Trophoblast cell (in vitro differentiated cells and primary cell): ENCODE data around the gene SF3B6.
A peak's percentile ranks its signal among the peaks of the same experiment; 100 is the strongest.

Experiments used
- DNase-seq, 2 donors: peaks; one replicate each; pipeline ENCODE4 v3.0.0-alpha.2; 2016
- H2AFZ ChIP-seq: 2 replicates; pipeline ENCODE4 v1.6.1; 2013; ENCODE audit warnings: low read length, moderate library complexity, mild to moderate bottlenecking; ENCODE audit not compliant: insufficient read depth, poor library complexity
- H2AK5ac ChIP-seq: 2 replicates; pipeline ENCODE4 v1.6.1; 2013; ENCODE audit warnings: mild to moderate bottlenecking, low read length
- H2BK120ac ChIP-seq: 2 replicates; pipeline ENCODE4 v1.6.1; 2013; ENCODE audit warnings: low read length, mild to moderate bottlenecking, moderate library complexity; ENCODE audit not compliant: insufficient read depth, poor library complexity
- H2BK12ac ChIP-seq: 2 replicates; pipeline ENCODE4 v1.6.1; 2013; ENCODE audit warnings: mild to moderate bottlenecking, low read length, moderate library complexity
- H2BK5ac ChIP-seq: 2 replicates; pipeline ENCODE4 v1.6.1; 2013; ENCODE audit warnings: low read length, low read depth, moderate library complexity, mild to moderate bottlenecking; ENCODE audit not compliant: poor library complexity
- H3K14ac ChIP-seq: 2 replicates; pipeline ENCODE4 v1.6.1; 2013; ENCODE audit warnings: mild to moderate bottlenecking, low read length
- H3K18ac ChIP-seq: 2 replicates; pipeline ENCODE4 v1.6.1; 2013; ENCODE audit warnings: mild to moderate bottlenecking, low read length
- H3K23ac ChIP-seq: 2 replicates; pipeline ENCODE4 v1.6.1; 2013; ENCODE audit warnings: low read length
- H3K27ac ChIP-seq: 2 replicates; pipeline ENCODE4 v1.5.1; 2013; ENCODE audit warnings: low read depth, mild to moderate bottlenecking, inconsistent platforms, low read length, moderate library complexity
- H3K27me3 ChIP-seq: 2 replicates; pipeline ENCODE4 v1.6.1; 2013; ENCODE audit warnings: inconsistent platforms, mild to moderate bottlenecking, low read length, moderate library complexity; ENCODE audit not compliant: insufficient read depth
- H3K36me3 ChIP-seq, 2 experiments: 1 replicate in 1 of 2; 2 replicates in 1 of 2; pipeline ENCODE4 v1.6.1; 2013; ENCODE audit warnings: low read length in 2 of 2, mild to moderate bottlenecking in 2 of 2, moderate library complexity in 1 of 2; ENCODE audit not compliant: insufficient read depth in 2 of 2, control insufficient read depth in 1 of 2
- H3K4ac ChIP-seq: 2 replicates; pipeline ENCODE4 v1.6.1; 2013; ENCODE audit warnings: low read depth, mild to moderate bottlenecking, low read length, moderate library complexity
- H3K4me1 ChIP-seq, 2 experiments: 1 replicate in 1 of 2; 2 replicates in 1 of 2; pipeline ENCODE4 v1.6.1; 2013; ENCODE audit warnings: low read length in 2 of 2, mild to moderate bottlenecking in 2 of 2, moderate library complexity in 1 of 2; ENCODE audit not compliant: insufficient read depth in 2 of 2, control insufficient read depth in 1 of 2
- H3K4me2 ChIP-seq: 2 replicates; pipeline ENCODE4 v1.6.1; 2013; ENCODE audit warnings: inconsistent platforms, mild to moderate bottlenecking, low read length, moderate library complexity
- H3K4me3 ChIP-seq: 2 replicates; pipeline ENCODE4 v1.5.1; 2013; ENCODE audit warnings: mild to moderate bottlenecking, low read depth, low read length, inconsistent platforms
- H3K79me1 ChIP-seq: one replicate; pipeline ENCODE4 v1.6.1; 2013; ENCODE audit warnings: low read length
- H3K79me2 ChIP-seq: 2 replicates; pipeline ENCODE4 v1.6.1; 2013; ENCODE audit warnings: low read length, mild to moderate bottlenecking; ENCODE audit not compliant: control insufficient read depth, insufficient read depth, poor library complexity
- H3K9ac ChIP-seq: 2 replicates; pipeline ENCODE4 v1.6.1; 2013; ENCODE audit warnings: mild to moderate bottlenecking, low read length
- H3K9me3 ChIP-seq: 2 replicates; pipeline ENCODE4 v1.6.1; 2013; ENCODE audit warnings: low read depth, mild to moderate bottlenecking, control low read depth, inconsistent platforms, low read length; ENCODE audit not compliant: insufficient read depth
- H4K12ac ChIP-seq: 2 replicates; pipeline ENCODE4 v1.6.1; 2013; ENCODE audit warnings: low read depth, mild to moderate bottlenecking, low read length, moderate library complexity
- H4K8ac ChIP-seq: 2 replicates; pipeline ENCODE4 v1.6.1; 2013; ENCODE audit warnings: low read depth, mild to moderate bottlenecking, low read length, moderate library complexity
- H4K91ac ChIP-seq: one replicate; pipeline ENCODE4 v1.6.1; 2013; ENCODE audit warnings: low read depth, mild to moderate bottlenecking, low read length, moderate library complexity
- WGBS: extraction: QIAGEN DNeasy Blood & Tissue Kit; methylation state at CpG from one replicate; pipeline ENCODE4 v1.1.7; 2013; ENCODE audit warnings: missing lambda C conversion rate; ENCODE audit not compliant: insufficient read length, insufficient coverage; ENCODE audit errors: extremely low coverage; 5-methylcytosine and 5-hydroxymethylcytosine counted together

Gene SF3B6

DNA sequence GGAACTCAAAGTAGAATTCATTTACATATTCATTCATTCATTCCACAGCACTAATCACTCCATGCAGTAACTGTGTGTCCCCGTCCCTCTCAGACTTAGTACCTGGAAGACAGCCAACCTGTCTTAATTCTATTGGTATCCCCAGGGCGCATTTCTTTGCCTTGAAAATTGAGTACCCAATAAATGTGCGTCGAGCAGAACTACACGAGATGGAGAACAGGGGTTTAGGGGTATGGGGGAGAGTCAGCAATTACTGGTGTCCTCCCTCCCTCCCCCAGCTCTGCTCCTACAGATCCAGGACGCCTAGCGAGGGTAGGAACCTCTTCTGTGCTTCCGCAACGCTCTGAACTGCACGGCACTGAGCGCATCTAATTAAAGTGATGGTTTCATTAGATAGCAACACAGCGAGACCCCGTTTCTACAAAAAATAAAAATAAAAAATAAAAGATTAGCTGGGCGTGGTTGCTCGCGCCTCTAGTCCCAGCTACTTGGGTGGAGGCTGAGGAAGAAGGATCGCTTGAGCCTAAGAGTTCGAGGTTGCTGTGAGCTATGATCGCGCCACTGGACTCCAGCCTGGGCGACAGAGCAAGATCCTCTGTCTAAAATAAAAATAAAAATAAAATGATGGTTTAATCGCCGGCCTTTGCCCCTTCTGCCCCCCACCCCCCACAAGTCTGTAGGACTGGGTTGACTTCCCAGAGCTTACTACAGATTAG is 27.2 kb downstream of the SF3B6 start:
- Histone ChIP-seq H4K12ac (no peak overlapping the region), H2AFZ (peak overlapping the region; percentile 70), H3K9me3 (peaks cover 3% of the 10 kb centered on the region), H3K23ac (no peak overlapping the region), H3K9ac (no peak overlapping the region), H3K4me3 (no peak overlapping the region), H3K36me3 (no peaks in the 10 kb centered on the region), H3K4ac (no peak overlapping the region), H2BK5ac (no peak overlapping the region), H2BK12ac (no peak overlapping the region), H4K8ac (no peak overlapping the region), H4K91ac (no peak overlapping the region), H3K4me2 (peak overlapping the region; percentile 81), H2BK120ac (no peak overlapping the region), H3K4me1 (peaks cover 3 to 4% of the 10 kb centered on the region in 2 experiments), H3K18ac (no peak overlapping the region), H3K79me2 (peaks cover 5% of the 10 kb centered on the region), H3K27me3 (no peaks in the 10 kb centered on the region), H2AK5ac (no peak overlapping the region), H3K79me1 (peaks cover 6% of the 10 kb centered on the region), H3K14ac (no peak overlapping the region), H3K27ac (no peak overlapping the region)
- DNase-seq, result no peak
- WGBS, result no CpG with 5 or more reads among the region's 23 CpGs

DNA sequence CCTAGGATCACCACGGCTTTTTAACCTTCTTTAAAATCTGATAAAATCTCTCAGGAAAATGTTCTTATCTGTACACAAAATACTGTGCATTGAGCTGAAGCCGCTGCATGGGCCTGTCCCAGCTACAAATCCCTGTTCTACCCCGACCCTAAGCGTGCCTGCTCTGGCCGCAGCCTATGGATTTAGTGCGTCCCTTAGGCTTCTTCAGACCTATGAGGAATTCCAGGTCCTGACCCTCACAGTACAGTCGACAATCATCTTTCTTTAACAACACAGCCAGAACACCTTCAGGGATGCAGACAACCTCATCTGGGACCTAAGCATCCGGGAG is 28.5 kb downstream of the SF3B6 start:
- no peak overlapping the region for H3K23ac ChIP-seq
- no peak overlapping the region for H3K14ac ChIP-seq
- H4K91ac ChIP-seq, result peak overlapping the region; percentile 58
- no peaks in the 10 kb centered on the region for H3K27me3 ChIP-seq
- H3K9me3 ChIP-seq, result peaks cover 3% of the 10 kb centered on the region
- no peak overlapping the region for H2BK5ac ChIP-seq
- no CpG with 5 or more reads among the region's 8 CpGs for WGBS
- peak overlapping the region; percentile 53 for H2BK120ac ChIP-seq
- peak overlapping the region; percentile 89 for H2AFZ ChIP-seq
- peaks cover 6% of the 10 kb centered on the region for H3K79me1 ChIP-seq
- H3K36me3 ChIP-seq, result no peaks in the 10 kb centered on the region
- no peak overlapping the region for H3K18ac ChIP-seq
- H3K4ac ChIP-seq, result no peak overlapping the region
- H4K8ac ChIP-seq, result peak overlapping the region; percentile 91
- H3K27ac ChIP-seq, result no peak overlapping the region
- no peak overlapping the region for H2BK12ac ChIP-seq
- H3K79me2 ChIP-seq, result peaks cover 5% of the 10 kb centered on the region
- H3K9ac ChIP-seq, result peak overlapping the region; percentile 44
- DNase-seq, result no peak
- H2AK5ac ChIP-seq, result no peak overlapping the region
- peaks cover 3 to 4% of the 10 kb centered on the region in 2 experiments for H3K4me1 ChIP-seq
- H3K4me2 ChIP-seq, result peak overlapping the region; percentile 28
- peak overlapping the region; percentile 97 for H4K12ac ChIP-seq
- H3K4me3 ChIP-seq, result no peak overlapping the region

DNA sequence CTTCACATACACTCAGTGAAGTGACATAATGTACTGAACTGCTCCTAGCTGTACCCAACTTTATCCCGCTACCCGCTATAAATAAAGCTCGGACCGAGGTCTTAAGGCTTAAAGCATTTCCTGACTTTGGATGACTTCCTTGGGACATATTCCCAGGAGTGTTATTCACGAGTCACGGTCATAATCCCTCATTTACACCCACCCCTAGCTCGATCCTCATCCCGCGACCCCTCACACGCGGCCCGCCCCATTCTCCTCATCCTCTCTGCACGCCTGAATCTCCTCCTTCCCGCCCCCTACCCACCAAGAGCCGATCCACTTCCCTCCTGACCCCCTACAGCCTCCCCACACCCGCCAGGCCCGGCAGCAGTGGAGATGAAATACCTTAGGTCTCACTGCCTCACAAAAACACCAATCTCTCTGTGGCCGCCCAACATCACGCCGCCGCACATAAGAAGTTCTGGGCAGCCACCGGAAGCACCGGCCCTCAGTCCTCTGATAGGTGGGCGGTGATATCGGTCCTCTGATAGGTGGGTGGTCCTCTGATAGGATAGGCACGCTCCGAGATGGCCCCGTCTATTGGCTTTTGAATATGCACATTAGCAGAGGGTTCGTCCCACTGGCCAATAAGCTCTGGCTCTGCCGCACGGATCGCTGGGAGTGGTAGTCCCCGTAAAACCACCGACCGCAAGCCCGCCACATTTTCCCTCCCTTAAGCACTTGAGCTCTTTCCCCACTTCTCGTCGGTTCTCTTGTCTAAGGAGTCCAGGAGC is 29.0 kb downstream of the SF3B6 start, which contains the start of gene WDCP:
Gene WDCP (minus strand): TSS at position 462 of the 773 bp plus-strand sequence. CDS start 7,897 bp downstream, outside the sequence.
- Histone ChIP-seq H3K4me1 (peaks cover 3 to 4% of the 10 kb centered on the region in 2 experiments), H4K8ac (peak within 1 kb of the TSS; percentile 97), H2BK120ac (peak within 1 kb of the TSS; percentile 60), H2AK5ac (no peak within 1 kb of the TSS), H3K79me2 (peaks cover 5% of the 10 kb centered on the region), H2BK12ac (no peak within 1 kb of the TSS), H4K12ac (peak within 1 kb of the TSS; percentile 97), H3K18ac (peak within 1 kb of the TSS; percentile 67), H3K23ac (no peak within 1 kb of the TSS), H3K9ac (peak within 1 kb of the TSS; percentile 72), H3K4me2 (peak within 1 kb of the TSS; percentile 85), H3K36me3 (no peaks in the 10 kb centered on the region), H3K9me3 (peaks cover 3% of the 10 kb centered on the region), H2BK5ac (no peak within 1 kb of the TSS), H3K27me3 (no peaks in the 10 kb centered on the region), H3K79me1 (peaks cover 6% of the 10 kb centered on the region), H2AFZ (peak within 1 kb of the TSS; percentile 95), H3K4me3 (peak within 1 kb of the TSS; percentile 85), H4K91ac (peak within 1 kb of the TSS; percentile 58), H3K14ac (peak within 1 kb of the TSS; percentile 88), H3K4ac (peak within 1 kb of the TSS; percentile 65), H3K27ac (no peak within 1 kb of the TSS)
- DNase-seq, result peak; percentile 96 to 97
- no CpG with 5 or more reads among the region's 38 CpGs for WGBS

DNA sequence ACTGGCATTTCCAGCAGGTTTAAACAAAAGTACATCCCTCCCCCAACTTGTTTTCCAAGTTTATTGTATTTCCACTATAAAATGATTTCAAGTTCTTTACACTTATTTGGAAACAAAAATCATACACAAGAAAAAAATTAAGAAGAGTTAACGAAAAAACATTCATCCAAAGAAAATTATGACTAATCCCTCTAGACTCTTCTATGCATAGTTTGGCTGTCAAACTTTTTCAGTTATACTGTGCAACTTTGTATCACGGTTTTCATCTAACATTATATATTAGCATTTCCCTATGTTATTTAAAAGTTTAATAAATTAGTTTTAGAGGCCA is 29.6 kb downstream of the SF3B6 start:
- Histone ChIP-seq H3K18ac (no peak overlapping the region), H3K9me3 (peaks cover 3% of the 10 kb centered on the region), H3K4me1 (peaks cover 3 to 4% of the 10 kb centered on the region in 2 experiments), H3K27ac (no peak overlapping the region), H3K4me2 (peak overlapping the region; percentile 85), H4K91ac (no peak overlapping the region), H3K4me3 (no peak overlapping the region), H3K27me3 (no peaks in the 10 kb centered on the region), H3K36me3 (no peaks in the 10 kb centered on the region), H4K8ac (no peak overlapping the region), H3K4ac (no peak overlapping the region), H2BK12ac (no peak overlapping the region), H2BK120ac (no peak overlapping the region), H3K9ac (no peak overlapping the region), H4K12ac (no peak overlapping the region), H3K79me1 (peaks cover 6% of the 10 kb centered on the region), H2AK5ac (no peak overlapping the region), H3K14ac (no peak overlapping the region), H2AFZ (no peak overlapping the region), H3K79me2 (peaks cover 5% of the 10 kb centered on the region), H2BK5ac (no peak overlapping the region), H3K23ac (no peak overlapping the region)
- WGBS, result no CpG with 5 or more reads among the region's 2 CpGs
- no peak for DNase-seq
